ENCODE measurements around the gene PARD3B. TPM values are rescaled to one million over a fixed set of nuclear protein-coding genes. Genes with fewer than 3 reads are reported as not detected.

The PARD3B gene
- total and polyA plus RNA-seq, 10 of the 15 experiments (the other 5 are each of a cell fraction or from before 2014, with no cell fraction given) = 0.01 to 0.54 (median 0.07) TPM; not detected in 7

DNA sequence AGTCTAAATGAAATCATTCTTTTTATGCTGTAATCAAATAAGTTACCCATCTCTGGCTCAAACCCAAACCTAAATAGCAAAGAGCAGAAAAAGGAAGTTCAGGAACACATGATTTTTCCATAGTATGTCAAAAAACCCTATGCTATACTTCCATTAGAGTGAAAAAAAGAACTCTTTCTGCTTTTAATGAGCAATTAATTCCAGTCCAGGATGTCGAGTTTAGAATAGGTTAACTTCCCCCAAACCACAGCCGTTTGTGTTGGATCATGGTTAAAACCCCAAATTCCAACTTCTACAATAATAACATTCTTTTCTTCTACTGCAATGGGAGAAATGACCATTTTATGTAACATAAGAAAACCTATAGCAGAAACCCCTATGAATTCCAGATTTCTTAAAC, 965.9 kb downstream of the PARD3B start (continued):
- TF ChIP-seq LARP7 (IDR thresholded peaks at IDR 0.05) (no peak), SP1 (IDR thresholded peaks at IDR 0.05; ENCODE audit: low read depth, low read length) (no peak), HCFC1 (IDR thresholded peaks at IDR 0.05; ENCODE audit: low read length) (no peak)

DNA sequence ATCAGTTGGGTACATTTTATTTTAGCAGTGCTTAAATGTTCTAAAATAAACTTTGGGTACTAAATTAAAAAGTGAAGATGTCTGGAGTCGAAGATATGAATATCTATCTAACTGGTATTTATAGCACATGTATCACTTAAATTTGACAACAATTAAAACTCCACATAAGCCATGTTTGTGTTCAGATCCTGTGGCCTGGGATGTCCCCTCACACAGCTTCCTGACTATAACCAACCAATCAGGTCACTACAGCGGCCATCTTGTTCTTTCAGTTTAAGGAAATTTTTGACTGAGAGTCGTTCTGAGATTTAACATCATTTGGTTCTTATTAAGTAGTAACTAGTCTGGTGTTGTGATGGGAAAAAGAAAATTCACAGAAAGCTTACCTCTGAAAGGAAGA, 966.4 kb downstream of the PARD3B start:
- ChIA-PET CTCF (no interaction called here), SMC1A (ENCODE audit: uncharacterized antibody, unreplicated experiment) (no interaction called here), POLR2A (no interaction called here), RAD21 (ENCODE audit: unreplicated experiment) (no interaction called here)
- H3K36me3 ChIP-seq (ENCODE audit: control insufficient read depth in 2 of 2, insufficient read depth in 2 of 2, low read length in 1 of 2) = no peaks in the 10 kb centered on the region
- no peak overlapping the region for H2AFZ ChIP-seq (ENCODE audit: control insufficient read depth, low read depth, low read length)
- no peak overlapping the region for H3K4me2 ChIP-seq (ENCODE audit: control insufficient read depth, insufficient read depth)
- no TSS peak for BruUV-seq (replicated peaks)
- H3K27me3 ChIP-seq (replicated peaks in 1 of 2; ENCODE audit: control insufficient read depth in 2 of 2, insufficient read depth in 2 of 2, low read length in 1 of 2) = no peaks in the 10 kb centered on the region
- TF ChIP-seq CREM (IDR thresholded peaks at IDR 0.05; ENCODE audit: low read depth) (no peak), YY1 (IDR thresholded peaks at IDR 0.05; ENCODE audit: low read depth, low read length) (0 out of 2 replicates have a peak, but pooled peaks have one; percentile 46)
- DNase-seq (ENCODE audit: low read depth, low spot score) = no peak
- H3K4me1 ChIP-seq (ENCODE audit: control insufficient read depth, insufficient read depth, low read length) = no peaks in the 10 kb centered on the region
- no peak overlapping the region for H3K9ac ChIP-seq (ENCODE audit: control insufficient read depth, insufficient read depth, low read length)
- H3K4me3 ChIP-seq = no peak overlapping the region
- H4K20me1 ChIP-seq (ENCODE audit: control insufficient read depth, insufficient read depth) = no peaks in the 10 kb centered on the region
- 32% methylated on average over 3 of the region's 3 CpGs for WGBS (ENCODE audit: insufficient coverage, insufficient replicate concordance, low lambda C conversion rate, missing lambda C conversion rate)
- intact Hi-C loops (cut with micrococcal nuclease; ENCODE audit: unreplicated experiment) = no loop called here
- no peak for FAIRE-seq
- no peaks in the 10 kb centered on the region for H3K9me3 ChIP-seq (replicated peaks; ENCODE audit: control insufficient read depth, insufficient read depth, low read length)
- no peak for ATAC-seq
- H3K79me2 ChIP-seq (ENCODE audit: control insufficient read depth, insufficient read depth, low read length) = no peaks in the 10 kb centered on the region
- no peak overlapping the region for H3K27ac ChIP-seq (ENCODE audit: control insufficient read depth, insufficient read depth)
- in situ Hi-C loops (cut with MboI) = no loop called here

- H4K20me1 ChIP-seq (ENCODE audit: control insufficient read depth, insufficient read depth) = no peaks in the 10 kb centered on the region
- no peaks in the 10 kb centered on the region for H3K36me3 ChIP-seq (ENCODE audit: control insufficient read depth in 2 of 2, insufficient read depth in 2 of 2, low read length in 1 of 2)
- TF ChIP-seq HDGF (IDR thresholded peaks at IDR 0.05) = no peak
- TF ChIP-seq CBFB (IDR thresholded peaks at IDR 0.05; ENCODE audit: low read depth) = no peak
- no peak for TF ChIP-seq CREB1 (IDR thresholded peaks at IDR 0.05; ENCODE audit: low read depth)
- no peak for TF ChIP-seq WRNIP1 (IDR thresholded peaks at IDR 0.05; ENCODE audit: borderline replicate concordance, low read depth, low read length)
- 32% methylated on average over 4 of the region's 4 CpGs for WGBS (ENCODE audit: insufficient coverage, insufficient replicate concordance, low lambda C conversion rate, missing lambda C conversion rate)
- intact Hi-C loops (cut with micrococcal nuclease; ENCODE audit: unreplicated experiment) = no loop called here
- POLR2A ChIA-PET = no interaction called here
- no peak for FAIRE-seq
- H2AFZ ChIP-seq (ENCODE audit: control insufficient read depth, low read depth, low read length) = no peak overlapping the region
- no peak overlapping the region for H3K4me3 ChIP-seq
- no peak for DNase-seq (ENCODE audit: low read depth, low spot score)
- no peaks in the 10 kb centered on the region for H3K4me1 ChIP-seq (ENCODE audit: control insufficient read depth, insufficient read depth, low read length)
- in situ Hi-C loops (cut with MboI) = no loop called here
- no peaks in the 10 kb centered on the region for H3K9me3 ChIP-seq (replicated peaks; ENCODE audit: control insufficient read depth, insufficient read depth, low read length)
- BruUV-seq (replicated peaks) = no TSS peak
- CTCF ChIA-PET = no interaction called here
- no peak overlapping the region for H3K4me2 ChIP-seq (ENCODE audit: control insufficient read depth, insufficient read depth)
- SMC1A ChIA-PET (ENCODE audit: uncharacterized antibody, unreplicated experiment) = no interaction called here
- H3K79me2 ChIP-seq (ENCODE audit: control insufficient read depth, insufficient read depth, low read length) = no peaks in the 10 kb centered on the region
- no peaks in the 10 kb centered on the region for H3K27me3 ChIP-seq (replicated peaks in 1 of 2; ENCODE audit: control insufficient read depth in 2 of 2, insufficient read depth in 2 of 2, low read length in 1 of 2)
- H3K27ac ChIP-seq (ENCODE audit: control insufficient read depth, insufficient read depth) = no peak overlapping the region
- RAD21 ChIA-PET (ENCODE audit: unreplicated experiment) = no interaction called here
- no peak for ATAC-seq
- no peak overlapping the region for H3K9ac ChIP-seq (ENCODE audit: control insufficient read depth, insufficient read depth, low read length)
Observed at GRCh38 chr2:205520311-205520710, 975.0 kb downstream of the PARD3B start.
